Astrocyte (in vitro differentiated cells and primary cell): ENCODE results near the gene ZBTB7C.

Experiments
- EZH2 ChIP-seq: IDR thresholded peaks from 2 replicates; pipeline ENCODE4 v1.6.1; 2012; ENCODE audit warnings: mild to moderate bottlenecking, low read length, inconsistent platforms; ENCODE audit not compliant: insufficient read depth
- TF ChIP-seq, protein P1 (sequence below): IDR thresholded peaks from 2 replicates; pipeline ENCODE4 v1.5.1; 2011; ENCODE audit warnings: low read depth, mild to moderate bottlenecking, inconsistent platforms, low read length, moderate library complexity; ENCODE audit not compliant: insufficient read depth

DNA sequence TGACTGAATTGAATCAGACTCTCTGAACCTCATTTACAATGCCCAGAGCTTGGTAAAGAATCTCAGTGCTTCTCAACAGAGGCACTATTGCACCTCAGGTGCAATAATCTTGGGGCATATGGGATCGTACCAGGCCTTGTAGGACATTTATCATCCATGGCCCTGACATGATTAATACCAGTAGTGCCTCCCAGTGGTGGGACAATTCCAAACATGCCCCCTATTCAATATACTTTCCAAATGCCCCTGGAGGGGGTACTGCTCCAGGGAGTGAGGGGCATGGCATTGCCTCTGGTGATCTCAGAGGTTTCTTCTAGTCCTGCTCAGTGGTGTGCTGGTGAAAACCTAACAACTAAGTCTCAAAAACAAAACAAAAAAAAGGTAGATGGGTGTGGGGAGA is 303.9 kb downstream of the ZBTB7C start:
- TF ChIP-seq, protein P1, sequence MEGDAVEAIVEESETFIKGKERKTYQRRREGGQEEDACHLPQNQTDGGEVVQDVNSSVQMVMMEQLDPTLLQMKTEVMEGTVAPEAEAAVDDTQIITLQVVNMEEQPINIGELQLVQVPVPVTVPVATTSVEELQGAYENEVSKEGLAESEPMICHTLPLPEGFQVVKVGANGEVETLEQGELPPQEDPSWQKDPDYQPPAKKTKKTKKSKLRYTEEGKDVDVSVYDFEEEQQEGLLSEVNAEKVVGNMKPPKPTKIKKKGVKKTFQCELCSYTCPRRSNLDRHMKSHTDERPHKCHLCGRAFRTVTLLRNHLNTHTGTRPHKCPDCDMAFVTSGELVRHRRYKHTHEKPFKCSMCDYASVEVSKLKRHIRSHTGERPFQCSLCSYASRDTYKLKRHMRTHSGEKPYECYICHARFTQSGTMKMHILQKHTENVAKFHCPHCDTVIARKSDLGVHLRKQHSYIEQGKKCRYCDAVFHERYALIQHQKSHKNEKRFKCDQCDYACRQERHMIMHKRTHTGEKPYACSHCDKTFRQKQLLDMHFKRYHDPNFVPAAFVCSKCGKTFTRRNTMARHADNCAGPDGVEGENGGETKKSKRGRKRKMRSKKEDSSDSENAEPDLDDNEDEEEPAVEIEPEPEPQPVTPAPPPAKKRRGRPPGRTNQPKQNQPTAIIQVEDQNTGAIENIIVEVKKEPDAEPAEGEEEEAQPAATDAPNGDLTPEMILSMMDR, result no peak
- no peak for TF ChIP-seq EZH2
